H1 (cell line): Measurements from ENCODE around the gene TAT. TPM values are rescaled to one million over a fixed set of nuclear protein-coding genes. Genes with fewer than 3 reads are reported as not detected.

ENCODE experiments used
- CTCF ChIA-PET: fragments of 300-600 bp; sonication (Branson Sonifier 250); formaldehyde crosslinking; loops from one replicate; lab custom pipeline; 2021; ENCODE audit not compliant: partially characterized antibody; lab: Charles Lee
- POLR2A ChIA-PET: fragments of 300-600 bp; sonication (Branson Sonifier 250); formaldehyde crosslinking; loops from one replicate; lab custom pipeline; 2021; ENCODE audit warnings: inconsistent platforms; ENCODE audit not compliant: partially characterized antibody; lab: Charles Lee
- DNase-seq, 2 experiments: peaks; one replicate each; pipeline versions ENCODE4 v3.0.0 to v3.0.0-alpha.2; 2010 to 2022; ENCODE audit warnings: low spot score in 2 of 2, low read depth in 1 of 2, mixed read lengths in 1 of 2
- FAIRE-seq: peaks from 2 replicates; lab custom pipeline; 2011; peaks lifted over from hg19 to GRCh38; lab: Jason Lieb, UNC
- H2AFZ ChIP-seq: 2 replicates; pipeline ENCODE4 v1.8.1; 2012; ENCODE audit warnings: low read length, inconsistent platforms
- H2AK5ac ChIP-seq: 2 replicates; pipeline ENCODE4 v1.6.1; 2013; ENCODE audit warnings: low read depth, low read length
- H2BK120ac ChIP-seq: replicated peaks from 2 replicates; pipeline ENCODE3; 2013; ENCODE audit warnings: low read depth, low read length, inconsistent platforms
- H2BK12ac ChIP-seq: 2 replicates; pipeline ENCODE4 v1.6.1; 2013; ENCODE audit warnings: low read depth, low read length
- H2BK15ac ChIP-seq: 2 replicates; pipeline ENCODE4 v1.6.1; 2013; ENCODE audit warnings: low read length
- H2BK20ac ChIP-seq: 2 replicates; pipeline ENCODE4 v1.6.1; 2013; ENCODE audit warnings: low read length
- H2BK5ac ChIP-seq: 2 replicates; pipeline ENCODE4 v1.6.1; 2013; ENCODE audit warnings: low read depth, low read length
- H3K14ac ChIP-seq: 2 replicates; pipeline ENCODE4 v1.6.1; 2013; ENCODE audit warnings: inconsistent platforms; ENCODE audit not compliant: insufficient read length
- H3K18ac ChIP-seq: 2 replicates; pipeline ENCODE4 v1.6.1; 2013; ENCODE audit warnings: low read length; ENCODE audit errors: extremely low read depth
- H3K23ac ChIP-seq: 2 replicates; pipeline ENCODE4 v1.6.1; 2013; ENCODE audit warnings: inconsistent platforms; ENCODE audit not compliant: insufficient read length
- H3K23me2 ChIP-seq: 2 replicates; pipeline ENCODE4 v1.6.1; 2013; ENCODE audit warnings: low read depth, low read length
- H3K27ac ChIP-seq: 2 replicates; pipeline ENCODE4 v1.6.1; 2011; ENCODE audit warnings: low read depth, low read length, inconsistent platforms
- H3K27me3 ChIP-seq, 4 experiments: replicated peaks in 1 of 4; 1 replicate in 1 of 4; 2 replicates in 3 of 4; pipeline versions ENCODE4 v1.6.1 to v1.8.1; 2011 to 2013; ENCODE audit warnings: low read length in 3 of 4, mild to moderate bottlenecking in 3 of 4, inconsistent platforms in 2 of 4, mixed read lengths in 2 of 4, moderate library complexity in 1 of 4; ENCODE audit not compliant: control insufficient read depth in 3 of 4, insufficient read depth in 3 of 4; ENCODE audit errors: extremely low read depth in 1 of 4
- H3K36me3 ChIP-seq, 4 experiments: 2 replicates each; pipeline versions ENCODE4 v1.6.1 to v1.8.1; 2011 to 2013; ENCODE audit warnings: mild to moderate bottlenecking in 4 of 4, low read length in 3 of 4, moderate library complexity in 2 of 4, control low read depth in 1 of 4, inconsistent platforms in 1 of 4; ENCODE audit not compliant: insufficient read depth in 4 of 4, control insufficient read depth in 2 of 4
- H3K4ac ChIP-seq: replicated peaks from 2 replicates; pipeline ENCODE3; 2013; ENCODE audit warnings: low read length, low read depth, mixed read lengths, inconsistent platforms; ENCODE audit not compliant: insufficient read length
- H3K4me1 ChIP-seq, 4 experiments: replicated peaks in 1 of 4; 1 replicate in 1 of 4; 2 replicates in 3 of 4; pipeline versions ENCODE4 v1.6.1 to v1.8.1; 2011 to 2013; ENCODE audit warnings: low read length in 3 of 4, inconsistent platforms in 2 of 4, mixed read lengths in 1 of 4; ENCODE audit not compliant: insufficient read depth in 4 of 4, control insufficient read depth in 3 of 4
- H3K4me2 ChIP-seq, 2 experiments: 2 replicates each; pipeline versions ENCODE4 v1.6.1 to v1.8.1; 2011 to 2013; ENCODE audit warnings: low read depth in 2 of 2, low read length in 2 of 2, control low read depth in 1 of 2, inconsistent platforms in 1 of 2, mild to moderate bottlenecking in 1 of 2; ENCODE audit not compliant: insufficient read depth in 1 of 2
- H3K4me3 ChIP-seq, 4 experiments: fragments of 200-600, 300-600 bp in 1 of 4; sonication (generic), shearing (Covaris generic), sonication (Bioruptor Twin) in 1 of 4; 2 replicates each; pipeline versions ENCODE4 v1.5.1 to v1.8.1; 2011 to 2016; ENCODE audit warnings: low read length in 4 of 4, low read depth in 3 of 4, control low read depth in 2 of 4, inconsistent platforms in 2 of 4, mild to moderate bottlenecking in 2 of 4, mixed read lengths in 1 of 4, moderate library complexity in 1 of 4; ENCODE audit not compliant: insufficient read depth in 2 of 4; ENCODE audit errors: extremely low read depth in 1 of 4
- H3K56ac ChIP-seq: replicated peaks from 2 replicates; pipeline ENCODE3; 2013; ENCODE audit warnings: low read depth, mild to moderate bottlenecking, mixed read lengths, low read length, inconsistent platforms; ENCODE audit not compliant: insufficient read length
- H3K79me1 ChIP-seq: 2 replicates; pipeline ENCODE4 v1.6.1; 2013; ENCODE audit warnings: low read depth, low read length, control low read depth
- H3K79me2 ChIP-seq, 2 experiments: 2 replicates each; pipeline versions ENCODE4 v1.6.1 to v1.8.1; 2012 to 2013; ENCODE audit warnings: low read length in 2 of 2, mild to moderate bottlenecking in 2 of 2, inconsistent platforms in 1 of 2; ENCODE audit not compliant: insufficient read depth in 2 of 2, control insufficient read depth in 1 of 2
- H3K9ac ChIP-seq, 4 experiments: replicated peaks in 1 of 4; 1 replicate in 1 of 4; 2 replicates in 3 of 4; pipeline versions ENCODE4 v1.6.1 to v1.8.1; 2011 to 2013; ENCODE audit warnings: low read depth in 3 of 4, low read length in 3 of 4, control low read depth in 2 of 4, mild to moderate bottlenecking in 2 of 4, moderate library complexity in 2 of 4, inconsistent platforms in 1 of 4; ENCODE audit errors: extremely low read depth in 1 of 4
- H3K9me3 ChIP-seq, 2 experiments: 2 replicates each; pipeline versions ENCODE4 v1.6.1 to v1.8.1; 2012 to 2013; ENCODE audit warnings: mild to moderate bottlenecking in 2 of 2, moderate library complexity in 2 of 2, control low read depth in 1 of 2, inconsistent platforms in 1 of 2, low read depth in 1 of 2, low read length in 1 of 2, mixed read lengths in 1 of 2; ENCODE audit not compliant: insufficient read depth in 2 of 2
- H4K20me1 ChIP-seq, 2 experiments: replicated peaks in 1 of 2; 2 replicates each; pipeline versions ENCODE3 to v1.8.1; 2011 to 2013; ENCODE audit warnings: inconsistent platforms in 2 of 2, low read length in 2 of 2, mild to moderate bottlenecking in 1 of 2; ENCODE audit not compliant: insufficient read depth in 2 of 2, control insufficient read depth in 1 of 2
- H4K5ac ChIP-seq: 2 replicates; pipeline ENCODE4 v1.6.1; 2013; ENCODE audit warnings: low read length, low read depth, mixed read lengths, inconsistent platforms; ENCODE audit not compliant: insufficient read length
- H4K8ac ChIP-seq: 2 replicates; pipeline ENCODE4 v1.8.0; 2013; ENCODE audit warnings: mild to moderate bottlenecking, moderate library complexity, low read length, inconsistent platforms; ENCODE audit not compliant: insufficient read depth; ENCODE audit errors: extremely low read depth
- H4K91ac ChIP-seq: replicated peaks from 2 replicates; pipeline ENCODE3; 2013; ENCODE audit warnings: low read length, mixed read lengths, inconsistent platforms; ENCODE audit not compliant: insufficient read length
- CBX8 ChIP-seq: fragments of 300-800, 300-1000 bp; sonication (generic); IDR thresholded peaks from 2 replicates; pipeline ENCODE4 v1.7.1; 2016; ENCODE audit warnings: low read depth, low read length, borderline replicate concordance
- EGR1 ChIP-seq: IDR thresholded peaks from 2 replicates; pipeline ENCODE4 v1.6.1; 2011; ENCODE audit warnings: low read depth, low read length, borderline replicate concordance
- EP300 ChIP-seq, 2 experiments: IDR thresholded peaks; 1 replicate in 1 of 2; 2 replicates in 1 of 2; pipeline ENCODE4 v1.6.1; 2011 to 2012; ENCODE audit warnings: low read depth in 2 of 2, low read length in 2 of 2, mild to moderate bottlenecking in 2 of 2, borderline replicate concordance in 1 of 2, inconsistent platforms in 1 of 2, moderate library complexity in 1 of 2
- GTF2F1 ChIP-seq: IDR thresholded peaks from 2 replicates; pipeline ENCODE4 v1.6.1; 2012; ENCODE audit warnings: low read depth, low read length, improper control_type of control experiment, borderline replicate concordance
- JUN ChIP-seq: IDR thresholded peaks from 2 replicates; pipeline ENCODE4 v1.6.1; 2011; ENCODE audit warnings: low read depth, mild to moderate bottlenecking, improper control_type of control experiment, low read length
- JUND ChIP-seq: IDR thresholded peaks from 2 replicates; pipeline ENCODE4 v1.6.1; 2011; ENCODE audit warnings: mild to moderate bottlenecking, improper control_type of control experiment, low read length
- RBBP5 ChIP-seq: IDR thresholded peaks from 2 replicates; pipeline ENCODE4 v1.7.1; 2012; ENCODE audit warnings: low read depth, mild to moderate bottlenecking, inconsistent platforms, low read length, moderate library complexity, borderline replicate concordance
- RNF2 ChIP-seq: fragments of 200-900, 300-1000 bp; sonication (generic); IDR thresholded peaks from 2 replicates; pipeline ENCODE4 v1.7.1; 2016; ENCODE audit warnings: borderline replicate concordance, low read depth, mild to moderate bottlenecking, antibody characterized with exemption, low read length; ENCODE audit not compliant: poor library complexity, severe bottlenecking; ENCODE audit errors: missing control alignments
- RXRA ChIP-seq: IDR thresholded peaks from 2 replicates; pipeline ENCODE4 v1.6.1; 2011; ENCODE audit warnings: low read depth, mild to moderate bottlenecking, low read length, moderate library complexity; ENCODE audit not compliant: insufficient read depth
- SIX5 ChIP-seq: IDR thresholded peaks from 2 replicates; pipeline ENCODE4 v1.6.1; 2011; ENCODE audit warnings: mild to moderate bottlenecking, low read depth, low read length
- SP4 ChIP-seq: IDR thresholded peaks from 2 replicates; pipeline ENCODE4 v1.6.1; 2012; ENCODE audit warnings: low read length, inconsistent platforms
- TBP ChIP-seq: IDR thresholded peaks from 2 replicates; pipeline ENCODE4 v1.6.1; 2011; ENCODE audit warnings: low read depth, low read length, improper control_type of control experiment
- TCF12 ChIP-seq: IDR thresholded peaks from 2 replicates; pipeline ENCODE4 v1.6.1; 2011; ENCODE audit warnings: low read depth, mild to moderate bottlenecking, low read length
- WGBS, 2 experiments: shearing (Covaris generic) in 1 of 2; methylation state at CpG; one replicate each; pipeline versions ENCODE4 v1.1.6 to v1.1.7; 2013 to 2015; ENCODE audit warnings: low lambda C conversion rate in 2 of 2, mixed read lengths in 2 of 2, inconsistent platforms in 1 of 2, low coverage in 1 of 2, missing lambda C conversion rate in 1 of 2; ENCODE audit not compliant: insufficient replicate concordance in 2 of 2, insufficient coverage in 1 of 2, insufficient read length in 1 of 2; ENCODE audit errors: extremely low coverage in 1 of 2, missing lambda C conversion rate in 1 of 2; 5-methylcytosine and 5-hydroxymethylcytosine counted together
- polyA plus RNA-seq, 7 experiments: library from polyadenylated mRNA; depleted of rRNA in 3 of 7; stranded (reverse) in 5 of 7; unstranded in 2 of 7; fragments of >200 nt in 5 of 7; fragments of 200-250 nt in 2 of 7; gene quantifications; 1 replicate in 5 of 7; 2 replicates in 1 of 7; 4 replicates in 1 of 7; pipeline versions ENCODE4 v1.2.1 to v1.2.3, GENCODE V29; 2011 to 2013; ENCODE audit warnings: missing spikeins in 2 of 7, mixed read lengths in 2 of 7
- total RNA-seq: library from RNA; stranded (reverse); fragmentation: NEBNext Ultra II Directional; extraction: Animal tissue kit (Norgen Biotek cat#: 25700); gene quantifications from 2 replicates; pipeline ENCODE4 v1.2.1, GENCODE V29; 2021
- TF ChIP-seq, protein P1 (sequence below): IDR thresholded peaks from 2 replicates; pipeline ENCODE4 v1.6.1; 2011; ENCODE audit warnings: low read depth, mild to moderate bottlenecking, low read length; ENCODE audit not compliant: insufficient read depth

Gene TAT
- total and polyA plus RNA-seq, 2 of the 8 experiments (the other 6 are each of a cell fraction or from before 2014, with no cell fraction given) = 0.03 TPM; not detected in 1

- Histone ChIP-seq H3K4me3 (no peak overlapping the region), H2AFZ (no peak overlapping the region), H3K23ac (no peak overlapping the region), H3K79me1 (no peaks in the 10 kb centered on the region), H3K4me2 (no peak overlapping the region), H3K56ac (no peak overlapping the region), H3K9ac (no peak overlapping the region), H3K4ac (no peak overlapping the region), H3K14ac (no peak overlapping the region), H2BK120ac (no peak overlapping the region), H3K36me3 (no peaks in the 10 kb centered on the region), H3K23me2 (peaks cover 5% of the 10 kb centered on the region; the same call in 1 of the 2 replicates), H2BK5ac (no peak overlapping the region), H3K27ac (no peak overlapping the region), H3K9me3 (peaks cover 0 to 6% of the 10 kb centered on the region in 2 experiments; a peak in 1 of 4 replicates), H3K27me3 (no peaks in the 10 kb centered on the region; a peak in 1 of 7 replicates), H2AK5ac (no peak overlapping the region), H4K20me1 (no peaks in the 10 kb centered on the region), H2BK20ac (no peak overlapping the region), H3K79me2 (no peaks in the 10 kb centered on the region), H3K4me1 (peaks cover 0 to 2% (median 0%) of the 10 kb centered on the region in 4 experiments; a peak in 1 of 7 replicates), H4K91ac (no peak overlapping the region), H2BK15ac (no peak overlapping the region), H3K18ac (no peak overlapping the region), H2BK12ac (no peak overlapping the region), H4K8ac (no peak overlapping the region), H4K5ac (no peak overlapping the region)
- POLR2A ChIA-PET = no interaction called here
- WGBS, 2 experiments = 95% methylated on average over 1 of the region's 1 CpG; no CpG with 5 or more reads in 1 of the 2 experiments
- no peak for DNase-seq
- CTCF ChIA-PET = interaction anchor here (0.9 to 3.2 kb wide), 5 partner anchors 14 to 48 kb away, joined by 3 to 21 read pairs (median 3); partner anchors contain the start of genes CHST4 and TAT
- FAIRE-seq = no peak
- TF ChIP-seq TBP = no peak
- no peak for TF ChIP-seq GTF2F1
- TF ChIP-seq, protein P1, sequence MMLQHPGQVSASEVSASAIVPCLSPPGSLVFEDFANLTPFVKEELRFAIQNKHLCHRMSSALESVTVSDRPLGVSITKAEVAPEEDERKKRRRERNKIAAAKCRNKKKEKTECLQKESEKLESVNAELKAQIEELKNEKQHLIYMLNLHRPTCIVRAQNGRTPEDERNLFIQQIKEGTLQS = no peak
- no peak for TF ChIP-seq EGR1
- no peak for TF ChIP-seq JUN
- TF ChIP-seq SIX5 = no peak
- no peak for TF ChIP-seq RNF2
- TF ChIP-seq JUND = no peak
- no peak for TF ChIP-seq RBBP5
- no peak for TF ChIP-seq CBX8
- TF ChIP-seq SP4 = no peak
- no peak for TF ChIP-seq EP300 (IDR thresholded peaks at IDR 0.05; ENCODE audit: borderline replicate concordance in 1 of 2, low read depth in 2 of 2, low read length in 2 of 2)
- no peak for TF ChIP-seq RXRA
- no peak for TF ChIP-seq TCF12
Observed at GRCh38 chr16:71562552-71562951, 14.3 kb downstream of the TAT start.
